Mucosa of descending colon (tissue), 3 donors: Measurements from ENCODE around the gene NDRG3. TPM values are rescaled to one million over a fixed set of nuclear protein-coding genes. Genes with fewer than 3 reads are reported as not detected.
"Not testable (repeated sequence)": the region's sequence is repeated elsewhere in the genome, so short reads cannot be mapped to it uniquely, and the experiment has no call there.

Source experiments
- ATAC-seq: fragments of 200-7000 bp; cut with Tn5 transposase; one replicate; pipeline ENCODE4 v1.9.1; 2020; ENCODE audit warnings: mild to moderate bottlenecking, moderate library complexity
- DNase-seq, 3 donors: peaks; one replicate each; pipeline ENCODE4 v3.0.0-alpha.2; 2020
- H3K36me3 ChIP-seq: fragments of 200-600 bp; one replicate; pipeline ENCODE4 v1.8.0; 2021; ENCODE audit warnings: low read depth, mild to moderate bottlenecking
- H3K4me1 ChIP-seq: fragments of 200-600 bp; one replicate; pipeline ENCODE4 v1.8.0; 2021; ENCODE audit warnings: low read depth, mild to moderate bottlenecking
- H3K4me3 ChIP-seq: fragments of 200-600 bp; one replicate; pipeline ENCODE4 v1.8.0; 2021; ENCODE audit warnings: mild to moderate bottlenecking
- H3K9me3 ChIP-seq: fragments of 200-600 bp; one replicate; pipeline ENCODE4 v1.8.0; 2021; ENCODE audit warnings: mild to moderate bottlenecking
- intact Hi-C, 2 donors: fragments of 100-400 bp; cut with DNase I in 1 of 2; cut with micrococcal nuclease in 1 of 2; formaldehyde crosslinking; loops; one replicate each; pipeline versions ENCODE4 v1.11.0 to v1.11.1; 2022; cut with DNase I, micrococcal nuclease
- total RNA-seq, 3 donors: library from RNA; stranded (reverse); fragmentation: NEBNext Ultra II Directional in 2 of 3; extraction: Animal tissue kit (Norgen Biotek cat#: 25700) in 2 of 3; gene quantifications; one replicate each; pipeline versions ENCODE4 v1.2.1 to v1.2.4, GENCODE V29; 2021 to 2023
- TF ChIP-seq, protein P1 (sequence below): fragments of 200-600 bp; IDR thresholded peaks from one replicate; pipeline ENCODE4 v1.8.0; 2022; ENCODE audit warnings: antibody characterized with exemption, mild to moderate bottlenecking
- donor health status: DM: no; HTN: no; CAD: no; lungs with moderate emphysema.
- donor health status: DM: no; HTN: no; CAD: no.
- donor health status: DM: no; HTN: yes; CAD: no.

Gene NDRG3
- total RNA-seq, 3 donors from 2014 or later: 23.5 to 50.9 (median 26.1) TPM

- no peaks in the 10 kb centered on the region for H3K36me3 ChIP-seq
- no peak for DNase-seq
- no peak overlapping the region for H3K4me3 ChIP-seq
- TF ChIP-seq, protein P1, sequence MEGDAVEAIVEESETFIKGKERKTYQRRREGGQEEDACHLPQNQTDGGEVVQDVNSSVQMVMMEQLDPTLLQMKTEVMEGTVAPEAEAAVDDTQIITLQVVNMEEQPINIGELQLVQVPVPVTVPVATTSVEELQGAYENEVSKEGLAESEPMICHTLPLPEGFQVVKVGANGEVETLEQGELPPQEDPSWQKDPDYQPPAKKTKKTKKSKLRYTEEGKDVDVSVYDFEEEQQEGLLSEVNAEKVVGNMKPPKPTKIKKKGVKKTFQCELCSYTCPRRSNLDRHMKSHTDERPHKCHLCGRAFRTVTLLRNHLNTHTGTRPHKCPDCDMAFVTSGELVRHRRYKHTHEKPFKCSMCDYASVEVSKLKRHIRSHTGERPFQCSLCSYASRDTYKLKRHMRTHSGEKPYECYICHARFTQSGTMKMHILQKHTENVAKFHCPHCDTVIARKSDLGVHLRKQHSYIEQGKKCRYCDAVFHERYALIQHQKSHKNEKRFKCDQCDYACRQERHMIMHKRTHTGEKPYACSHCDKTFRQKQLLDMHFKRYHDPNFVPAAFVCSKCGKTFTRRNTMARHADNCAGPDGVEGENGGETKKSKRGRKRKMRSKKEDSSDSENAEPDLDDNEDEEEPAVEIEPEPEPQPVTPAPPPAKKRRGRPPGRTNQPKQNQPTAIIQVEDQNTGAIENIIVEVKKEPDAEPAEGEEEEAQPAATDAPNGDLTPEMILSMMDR: no peak
- H3K4me1 ChIP-seq: no peaks in the 10 kb centered on the region
- H3K9me3 ChIP-seq: no peaks in the 10 kb centered on the region
- intact Hi-C loops: no loop called here
- ATAC-seq: no peak
Observed at GRCh38 chr20:36717021-36717420, 28.9 kb downstream of the NDRG3 start.

- Histone ChIP-seq H3K9me3 (no peaks in the 10 kb centered on the region), H3K36me3 (no peaks in the 10 kb centered on the region), H3K4me3 (no peak overlapping the region), H3K4me1 (no peaks in the 10 kb centered on the region)
- intact Hi-C loops: no loop called here
- ATAC-seq: no peak
- TF ChIP-seq, protein P1: no peak
- DNase-seq: no peak
Observed at GRCh38 chr20:36712775-36713174, 33.1 kb downstream of the NDRG3 start.

- intact Hi-C loops: no loop called here
Observed at GRCh38 chr20:36709126-36709525, 36.8 kb downstream of the NDRG3 start.

GRCh38 chr20:36703530-36703929 is 42.4 kb downstream of the NDRG3 start:
- Histone ChIP-seq H3K4me3 (no peak overlapping the region), H3K36me3 (no peaks in the 10 kb centered on the region), H3K4me1 (no peaks in the 10 kb centered on the region), H3K9me3 (no peaks in the 10 kb centered on the region)
- intact Hi-C loops: no loop called here
- ATAC-seq (no peak), DNase-seq (no peak)
- TF ChIP-seq, protein P1: no peak

More at GRCh38 chr20:36709126-36709525, 36.8 kb downstream of the NDRG3 start:
- Histone ChIP-seq H3K4me1 (no peaks in the 10 kb centered on the region), H3K36me3 (no peaks in the 10 kb centered on the region), H3K9me3 (no peaks in the 10 kb centered on the region), H3K4me3 (no peak overlapping the region)
- DNase-seq: no peak
- TF ChIP-seq, protein P1: no peak
- ATAC-seq: no peak

DNA sequence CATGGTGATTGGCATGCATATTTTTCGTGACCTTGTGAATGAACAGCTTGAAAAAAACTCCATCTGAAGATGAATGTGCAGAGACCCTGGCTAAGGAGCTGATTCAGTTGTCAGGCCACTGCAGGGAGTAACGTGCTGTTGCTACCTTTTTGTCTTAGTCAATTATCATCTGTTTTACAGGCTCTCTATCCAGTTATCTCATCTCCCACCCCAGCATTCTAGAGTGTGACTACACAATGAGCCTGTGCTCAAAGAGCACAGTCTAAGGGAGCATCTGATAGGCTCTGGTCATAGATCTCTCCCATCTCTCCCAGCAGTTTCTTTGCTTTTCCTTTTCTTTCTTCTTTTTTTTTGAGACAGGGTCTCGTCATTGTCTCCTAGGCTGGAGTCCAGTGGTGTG is 45.5 kb downstream of the NDRG3 start:
- ATAC-seq (no peak), DNase-seq (no peak)
- H3K9me3 ChIP-seq: no peaks in the 10 kb centered on the region
- no peaks in the 10 kb centered on the region for H3K4me1 ChIP-seq
- TF ChIP-seq, protein P1: no peak
- H3K36me3 ChIP-seq: no peaks in the 10 kb centered on the region
- intact Hi-C loops: no loop called here
- H3K4me3 ChIP-seq: no peak overlapping the region

- H3K9me3 ChIP-seq, H3K4me3 ChIP-seq, DNase-seq, ATAC-seq, intact Hi-C loops, H3K36me3 ChIP-seq, H3K4me1 ChIP-seq: not testable (repeated sequence)
Observed at GRCh38 chr20:36695467-36695866, 50.4 kb downstream of the NDRG3 start.
